Stimulated activated CD4-positive, alpha-beta T cell treated with anti-CD3 and anti-CD28 coated beads, Interleukin-1b, Interleukin-23, amount 100 ng/mL, for 48 hours (primary cell): ENCODE data around the gene UQCRC1.
"Not testable (repeated sequence)": the region's sequence is repeated elsewhere in the genome, so short reads cannot be mapped to it uniquely, and the experiment has no call there.

Source experiments
- DNase-seq: peaks from one replicate; pipeline ENCODE4 v3.0.0-alpha.2; 2020

The UQCRC1 gene

GRCh38 chr3:48553886-48554845 is 55.3 kb downstream of the UQCRC1 start:
- DNase-seq = no peak

- no peak for DNase-seq
These were observed 56.1 kb downstream of the UQCRC1 start for GRCh38 chr3:48553361-48553760.

GRCh38 chr3:48552111-48552951 is 57.1 kb downstream of the UQCRC1 start:
- DNase-seq = no peak

GRCh38 chr3:48551651-48552050 is 57.8 kb downstream of the UQCRC1 start:
- DNase-seq = not testable (repeated sequence)
